Measurements from ENCODE around the gene DMWD. TPM values are rescaled to one million over a fixed set of nuclear protein-coding genes. Genes with fewer than 3 reads are reported as not detected.

DMWD gene
- total RNA-seq, 1 donor from 2014 or later: 110 TPM

DNA sequence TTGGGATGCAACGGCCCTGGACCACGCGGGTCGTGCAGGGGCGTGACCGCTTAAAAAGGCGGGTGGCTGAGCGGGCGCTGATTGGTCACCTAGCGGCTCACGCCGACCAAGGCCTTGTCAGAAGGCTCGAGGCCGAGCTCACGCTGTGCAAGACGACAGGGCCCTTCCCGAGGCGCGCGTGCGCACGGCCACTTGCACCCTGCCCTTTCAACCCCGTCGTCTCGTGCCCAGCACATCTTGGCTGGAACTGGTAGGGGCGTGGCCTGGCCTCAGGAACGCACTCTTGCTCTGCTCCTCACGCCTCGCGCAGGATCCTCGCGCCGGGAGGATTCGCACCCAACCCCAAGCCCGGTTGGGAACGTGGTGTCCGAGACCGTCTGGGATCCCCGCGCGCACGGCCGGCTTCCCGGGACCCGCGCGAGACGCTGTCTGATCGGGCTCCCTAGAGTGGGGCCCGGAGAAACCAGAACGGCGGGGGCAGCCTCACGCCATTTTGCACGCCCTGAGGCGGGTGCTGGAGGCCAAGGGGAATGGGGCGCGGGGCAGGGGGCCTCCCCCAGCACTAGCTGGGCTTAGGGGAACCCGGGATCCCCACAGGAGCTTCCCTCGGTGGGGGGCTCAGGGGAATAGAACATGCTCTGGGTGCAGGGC, 59.4 kb downstream of the DMWD start, which contains the start of gene MEIOSIN:
Gene MEIOSIN (plus strand): TSS at position 280 of the 651 bp plus-strand sequence. CDS start 1,938 bp downstream, outside the sequence.
- H3K4me1 ChIP-seq: peaks cover 0 to 10% of the 10 kb centered on the region in 2 donors
- H3K9me3 ChIP-seq: no peaks in the 10 kb centered on the region
- no peak within 1 kb of the TSS for H3K4me3 ChIP-seq
- H3K27me3 ChIP-seq: no peaks in the 10 kb centered on the region
- no peak within 1 kb of the TSS for H3K27ac ChIP-seq
- H3K36me3 ChIP-seq: no peaks in the 10 kb centered on the region
- intact Hi-C loops (cut with DNase I): no loop called here
- no peak for DNase-seq (ENCODE audit: low spot score in 2 of 2)
- TF ChIP-seq, protein P1, sequence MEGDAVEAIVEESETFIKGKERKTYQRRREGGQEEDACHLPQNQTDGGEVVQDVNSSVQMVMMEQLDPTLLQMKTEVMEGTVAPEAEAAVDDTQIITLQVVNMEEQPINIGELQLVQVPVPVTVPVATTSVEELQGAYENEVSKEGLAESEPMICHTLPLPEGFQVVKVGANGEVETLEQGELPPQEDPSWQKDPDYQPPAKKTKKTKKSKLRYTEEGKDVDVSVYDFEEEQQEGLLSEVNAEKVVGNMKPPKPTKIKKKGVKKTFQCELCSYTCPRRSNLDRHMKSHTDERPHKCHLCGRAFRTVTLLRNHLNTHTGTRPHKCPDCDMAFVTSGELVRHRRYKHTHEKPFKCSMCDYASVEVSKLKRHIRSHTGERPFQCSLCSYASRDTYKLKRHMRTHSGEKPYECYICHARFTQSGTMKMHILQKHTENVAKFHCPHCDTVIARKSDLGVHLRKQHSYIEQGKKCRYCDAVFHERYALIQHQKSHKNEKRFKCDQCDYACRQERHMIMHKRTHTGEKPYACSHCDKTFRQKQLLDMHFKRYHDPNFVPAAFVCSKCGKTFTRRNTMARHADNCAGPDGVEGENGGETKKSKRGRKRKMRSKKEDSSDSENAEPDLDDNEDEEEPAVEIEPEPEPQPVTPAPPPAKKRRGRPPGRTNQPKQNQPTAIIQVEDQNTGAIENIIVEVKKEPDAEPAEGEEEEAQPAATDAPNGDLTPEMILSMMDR (IDR thresholded peaks at IDR 0.05): no peak

Other genes starting within 250 kb of the DMWD start
- gene OPA3, start 208.0 kb downstream of the DMWD start, total RNA-seq: 4.5 TPM
- gene GPR4, start 190.6 kb downstream of the DMWD start, total RNA-seq: 14.0 TPM
- 129 TPM for gene EML2, start 153.4 kb downstream of the DMWD start, total RNA-seq
- not detected for gene GIPR, start 124.6 kb downstream of the DMWD start, total RNA-seq
- gene SNRPD2, start 100.9 kb downstream of the DMWD start, total RNA-seq: 71.1 TPM
- gene QPCTL, start 100.2 kb downstream of the DMWD start, total RNA-seq: 7.2 TPM
- 27.5 TPM for gene FBXO46, start 61.9 kb downstream of the DMWD start, total RNA-seq
- not detected for gene MEIOSIN, start 59.4 kb downstream of the DMWD start, total RNA-seq
- gene SIX5, start 23.6 kb downstream of the DMWD start, total RNA-seq: 39.2 TPM
- gene DMPK, start 10.4 kb downstream of the DMWD start, total RNA-seq: 76.8 TPM
- gene RSPH6A, start 22.5 kb upstream of the DMWD start, total RNA-seq: not detected
- gene SYMPK, start 70.3 kb upstream of the DMWD start, total RNA-seq: 103 TPM
- not detected for gene FOXA3, start 71.5 kb upstream of the DMWD start, total RNA-seq
- 45.7 TPM for gene IRF2BP1, start 93.3 kb upstream of the DMWD start, total RNA-seq
- 1.6 TPM for gene MYPOP, start 109.8 kb upstream of the DMWD start, total RNA-seq
- gene NANOS2, start 121.9 kb upstream of the DMWD start, total RNA-seq: not detected
- 11.3 TPM for gene NOVA2, start 181.0 kb upstream of the DMWD start, total RNA-seq
- 13.7 TPM for gene CCDC61, start 202.6 kb upstream of the DMWD start, total RNA-seq
- gene PGLYRP1, start 230.2 kb upstream of the DMWD start, total RNA-seq: not detected
- gene IGFL4, start 248.2 kb upstream of the DMWD start, total RNA-seq: not detected

Data from ascending aorta (tissue), 2 donors.